GM19452 (cell line): Measurements from ENCODE around the gene RPS27L.

Source experiments
- ATAC-seq: cut with Tn5 transposase; IDR thresholded peaks from one replicate; pipeline ENCODE4 v1.9.1; 2021; ENCODE audit not compliant: unreplicated experiment

RPS27L gene

DNA sequence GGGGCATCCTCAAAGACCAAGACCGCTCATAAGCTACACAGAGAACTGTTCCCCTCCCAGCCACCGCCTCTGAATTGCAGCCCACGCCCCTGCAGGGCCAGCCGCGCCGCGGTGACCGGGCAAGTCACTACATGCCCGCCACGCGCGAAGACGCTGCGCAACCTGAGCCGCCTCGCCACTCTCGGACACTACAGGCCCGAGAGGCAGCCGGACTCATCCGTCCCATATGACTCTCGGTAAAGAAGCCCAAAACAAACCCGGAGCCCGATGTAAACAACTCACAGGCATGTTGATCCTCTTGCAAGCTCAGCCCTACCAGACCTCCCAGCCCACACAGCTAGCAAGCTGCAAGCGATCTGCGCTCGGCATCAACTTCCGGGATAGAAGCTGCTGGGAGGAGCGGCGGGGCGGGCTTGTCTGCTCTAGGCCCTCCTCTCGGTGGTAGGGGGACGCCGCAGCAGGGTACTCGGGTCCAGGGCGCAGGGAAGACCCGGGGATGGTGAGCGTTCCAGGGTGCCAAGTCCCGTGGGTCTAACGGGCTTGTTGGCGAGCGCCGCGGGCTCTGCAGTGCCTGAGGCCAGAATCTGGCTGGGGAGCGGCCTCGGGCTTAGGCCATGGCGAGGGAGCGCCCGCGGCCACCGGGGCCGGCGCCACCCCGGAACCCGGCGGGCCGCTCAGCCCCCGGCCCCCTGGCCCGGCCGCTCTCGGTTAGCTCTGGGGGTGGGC lies at the start of gene RPS27L:
TSS of gene RPS27L (minus strand) at position 360 of the 726 bp plus-strand sequence. CDS start at position 288, 72 bp downstream.
- ATAC-seq, result peak; percentile 86

DNA sequence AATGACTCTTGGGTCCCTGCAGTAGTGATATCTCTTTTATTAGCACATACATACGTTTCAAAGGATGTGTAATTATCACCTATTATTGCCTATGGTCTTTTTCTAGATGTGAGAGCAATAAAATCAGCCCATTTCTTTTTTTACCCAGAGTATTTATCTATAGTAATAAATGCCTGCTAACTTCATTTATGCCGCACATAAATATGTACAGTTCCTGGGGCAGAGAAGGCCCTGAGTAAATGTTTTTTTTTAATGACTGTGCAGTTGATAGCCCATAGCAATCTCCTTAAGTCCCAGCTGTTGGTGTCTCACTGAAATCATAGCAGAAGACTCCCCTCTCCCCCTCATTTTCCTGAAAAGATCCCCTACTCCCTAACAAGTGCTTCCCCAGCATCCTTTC lies 48.8 kb upstream of the RPS27L start:
- ATAC-seq, result no peak

DNA sequence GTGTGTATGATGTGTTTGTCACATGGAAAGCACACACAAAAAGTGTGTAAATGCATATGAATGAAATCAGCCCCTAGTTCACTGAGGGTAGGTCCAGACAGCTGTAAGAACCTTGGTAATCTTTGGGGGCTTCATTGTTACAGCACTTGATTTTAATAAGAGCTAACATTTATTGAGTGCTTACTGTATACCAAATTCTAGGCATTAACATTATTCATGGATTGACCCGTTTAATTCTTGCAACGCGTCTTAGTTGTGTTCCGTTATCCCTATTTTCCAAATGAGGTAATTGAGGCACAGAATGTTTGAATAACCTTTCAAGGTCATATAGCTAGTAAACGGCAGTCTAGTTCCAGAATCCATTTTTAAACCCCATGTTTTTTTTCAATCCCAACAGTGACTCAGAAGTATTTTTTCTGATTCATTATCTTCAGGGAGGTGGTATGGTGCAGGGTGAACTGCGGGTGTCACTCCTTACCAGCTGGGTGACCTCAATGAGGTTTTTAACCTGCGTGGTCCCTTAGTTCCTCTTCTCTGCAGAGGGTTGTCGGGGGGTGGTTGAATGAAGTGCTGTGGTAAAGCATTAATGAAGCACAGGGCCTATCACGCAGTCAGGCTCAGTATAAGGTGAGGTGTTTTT lies 46.3 kb upstream of the RPS27L start:
- no peak for ATAC-seq

DNA sequence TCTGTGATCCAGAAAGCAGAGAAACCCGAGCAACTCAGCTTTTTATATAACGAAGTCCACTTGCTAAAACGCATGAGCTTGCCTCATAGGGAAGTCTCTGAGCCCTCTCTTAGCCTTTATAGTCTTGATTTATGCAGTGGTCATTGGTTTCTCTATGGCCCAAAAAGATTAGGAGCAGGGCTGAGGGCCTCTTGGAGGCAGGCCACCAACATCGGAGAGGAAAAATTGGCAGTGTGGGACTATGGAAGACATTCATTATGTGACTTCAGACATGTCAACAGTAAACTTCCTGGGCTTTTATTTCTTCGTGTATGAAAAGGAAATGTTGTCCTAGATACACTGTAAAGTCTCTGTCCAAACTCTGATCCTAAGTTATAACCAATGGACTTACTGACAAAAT lies 45.6 kb upstream of the RPS27L start:
- ATAC-seq, result no peak

DNA sequence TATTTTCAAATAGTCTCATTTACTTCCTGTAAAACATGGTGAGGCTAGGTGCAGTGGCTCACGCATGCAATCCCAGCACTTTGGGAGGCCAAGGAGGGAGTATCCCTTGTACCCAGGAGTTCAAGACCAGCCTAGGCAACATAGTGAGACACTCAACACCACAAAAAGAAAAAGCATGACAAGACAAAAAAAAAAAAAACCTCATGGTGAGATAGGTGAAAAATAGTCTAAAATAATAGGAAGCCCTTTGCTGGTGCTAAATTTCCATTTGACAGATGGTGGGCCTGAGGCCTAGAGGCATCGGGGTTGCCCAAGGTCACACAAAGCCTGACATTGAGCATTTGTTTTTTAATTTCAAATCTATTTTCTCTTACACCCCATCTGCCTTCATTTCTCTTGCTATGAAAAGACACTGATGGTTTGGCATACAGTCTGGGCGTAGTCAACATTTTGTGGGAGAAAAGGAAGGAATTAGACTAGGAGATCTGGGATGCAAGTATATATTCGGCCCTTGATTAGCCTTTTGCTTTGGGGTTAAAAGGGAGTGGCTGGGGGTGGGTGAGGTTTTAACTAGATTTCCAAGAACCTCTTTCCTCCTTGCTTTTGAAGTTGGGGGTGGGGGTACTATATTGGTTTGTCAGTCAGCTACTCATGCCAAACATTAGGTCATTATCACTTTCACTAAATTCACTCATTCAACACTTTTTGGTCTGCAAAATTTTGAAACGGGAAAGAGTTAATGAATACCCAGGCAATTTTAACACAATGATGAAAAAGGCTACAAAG lies 43.4 kb upstream of the RPS27L start:
- no peak for ATAC-seq

DNA sequence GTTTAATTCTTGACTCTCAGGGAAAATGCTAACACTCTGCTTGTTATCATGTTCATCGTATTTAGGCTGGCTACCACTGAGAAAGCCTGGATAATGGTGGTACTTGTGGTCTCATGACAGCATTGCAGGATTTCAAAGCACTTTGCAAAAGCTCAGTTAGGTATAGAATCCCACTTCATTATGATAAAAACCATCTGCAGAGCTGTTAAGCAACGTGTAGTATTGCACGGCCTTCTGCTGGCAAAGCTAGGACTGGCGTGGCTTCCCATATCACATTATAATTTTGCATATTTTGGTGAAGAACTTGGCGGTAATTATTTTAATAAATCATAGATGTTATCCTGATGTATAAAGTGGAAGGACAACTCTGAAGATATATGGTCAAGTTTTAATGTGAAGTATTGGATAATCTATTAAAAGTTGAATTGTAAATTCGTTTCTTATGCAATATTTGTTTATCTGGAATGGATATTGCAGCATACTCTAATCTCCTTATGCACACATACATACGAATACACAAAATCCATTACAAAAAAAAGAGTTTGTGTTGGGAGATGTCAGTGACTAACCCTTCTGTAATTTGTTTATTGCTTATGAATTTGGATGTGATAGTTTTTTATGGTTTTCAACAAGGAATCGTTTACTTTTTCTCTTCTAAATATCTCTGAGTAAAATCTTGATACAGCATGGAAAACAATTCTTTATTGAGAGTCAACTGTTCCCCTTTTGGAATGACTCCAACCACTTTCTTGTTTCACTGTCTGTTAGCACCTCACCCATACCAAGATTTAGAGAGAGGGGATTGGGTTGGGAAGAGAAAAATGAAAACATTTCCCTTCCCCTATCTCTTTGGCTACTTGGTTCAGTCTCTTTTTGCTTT lies 41.3 kb upstream of the RPS27L start:
- ATAC-seq, result no peak

DNA sequence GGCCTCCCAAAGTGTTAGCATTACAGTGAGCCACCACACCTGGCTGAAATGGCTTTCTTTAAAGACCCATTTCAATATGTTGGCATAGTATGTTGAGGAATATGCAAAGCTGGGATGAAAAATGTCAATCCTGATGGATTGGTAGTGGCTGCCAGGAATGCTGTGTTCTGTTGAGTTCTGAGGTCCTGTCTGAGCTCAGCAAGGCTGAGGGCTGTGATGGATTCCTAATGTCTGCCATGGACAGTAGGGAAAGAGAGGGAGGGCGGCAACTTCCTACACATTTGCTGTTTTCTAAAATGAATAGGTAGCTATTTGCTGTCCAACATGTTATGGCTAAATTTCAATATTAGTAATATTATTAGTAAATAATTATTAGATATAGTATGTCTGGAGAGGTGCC lies 40.3 kb upstream of the RPS27L start:
- no peak for ATAC-seq

DNA sequence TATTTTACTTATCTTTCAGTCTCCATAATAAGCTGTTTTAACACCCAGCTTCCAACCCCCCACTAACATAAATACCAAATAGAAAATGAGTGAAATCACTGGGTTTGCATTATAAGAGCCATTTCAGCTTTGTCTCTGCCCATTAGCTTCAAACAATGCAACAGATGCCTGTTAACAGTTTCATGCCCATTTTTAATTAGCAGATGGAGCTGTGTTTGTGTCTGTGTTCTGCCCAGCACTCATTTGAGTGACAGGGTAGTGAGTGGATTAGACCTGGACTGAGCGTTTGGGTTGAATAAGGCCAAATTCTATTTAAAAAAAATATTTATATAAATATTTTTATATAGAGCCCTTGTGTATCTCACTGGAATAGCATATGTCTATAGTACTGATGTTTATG lies 39.6 kb upstream of the RPS27L start:
- ATAC-seq, result no peak

DNA sequence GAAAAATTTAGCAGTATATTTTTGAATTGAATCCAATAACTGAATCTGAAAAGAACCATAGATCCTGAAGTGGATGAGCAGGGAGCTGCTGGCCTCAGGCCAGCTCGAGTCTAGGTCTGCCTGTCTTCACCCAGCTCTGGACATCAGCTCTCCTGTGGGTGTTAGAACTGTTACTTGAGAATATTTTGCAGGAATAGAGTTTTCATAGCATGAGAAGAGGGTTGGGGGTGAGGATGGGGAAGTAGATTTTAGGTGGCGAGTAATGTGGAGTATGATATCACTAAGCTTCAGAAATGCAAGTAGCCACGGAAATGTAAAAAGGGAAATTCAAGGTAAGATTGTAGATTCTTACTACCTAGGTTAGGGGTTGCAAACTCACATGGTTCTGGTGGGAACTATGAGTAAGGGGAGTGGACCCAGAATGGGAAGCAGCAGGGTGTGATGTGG lies 38.3 kb upstream of the RPS27L start:
- ATAC-seq, result no peak

DNA sequence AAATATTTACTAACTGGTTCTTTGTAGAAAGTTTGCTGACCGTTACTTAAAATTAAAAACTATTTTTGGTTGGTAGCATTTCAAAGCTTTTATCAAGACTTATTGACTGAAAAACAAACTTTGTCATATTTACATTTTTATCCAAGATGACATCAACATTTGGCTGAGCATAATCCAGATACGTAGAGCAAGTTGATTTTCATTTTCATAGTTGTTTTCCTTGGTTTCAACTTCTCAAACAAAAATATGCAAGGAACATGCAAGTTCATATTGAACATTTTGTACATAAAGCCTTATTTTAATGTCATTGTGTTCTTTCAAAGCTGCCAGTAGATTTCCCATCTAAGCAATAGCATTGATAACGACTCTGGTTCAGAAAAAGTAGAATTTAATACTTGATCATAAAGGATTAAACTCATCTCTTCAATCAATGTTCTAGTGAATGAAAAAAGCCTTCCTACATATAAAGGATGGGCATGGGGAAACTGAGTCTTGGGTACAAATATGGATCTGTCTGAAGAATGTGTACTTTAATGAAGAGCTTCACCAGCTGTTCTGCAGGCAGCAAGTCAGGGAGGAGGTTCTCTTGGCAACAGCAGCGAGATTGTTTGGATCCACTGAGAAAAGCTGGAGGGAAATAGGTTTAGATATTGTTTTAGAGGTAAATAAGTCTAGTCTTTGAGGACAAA lies 37.7 kb upstream of the RPS27L start:
- no peak for ATAC-seq

DNA sequence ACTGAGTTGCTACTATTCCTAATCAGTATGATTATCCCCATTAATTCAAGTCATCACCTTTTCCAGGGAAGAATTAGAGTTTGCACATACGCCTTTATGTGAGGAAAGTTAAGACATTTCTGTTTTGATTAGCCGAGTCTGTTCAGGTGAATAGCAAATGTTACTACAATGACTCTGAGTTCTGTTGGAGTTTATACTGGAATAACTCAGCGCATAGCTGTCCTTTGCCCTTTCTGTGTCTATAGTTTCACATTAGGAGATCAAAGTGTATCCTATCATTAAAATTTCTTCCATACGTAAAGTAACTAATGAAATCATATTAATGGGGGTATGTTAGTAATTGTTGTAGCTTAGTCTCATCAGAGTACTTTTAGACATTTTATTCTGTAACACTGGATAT lies 37.0 kb upstream of the RPS27L start:
- ATAC-seq, result no peak

DNA sequence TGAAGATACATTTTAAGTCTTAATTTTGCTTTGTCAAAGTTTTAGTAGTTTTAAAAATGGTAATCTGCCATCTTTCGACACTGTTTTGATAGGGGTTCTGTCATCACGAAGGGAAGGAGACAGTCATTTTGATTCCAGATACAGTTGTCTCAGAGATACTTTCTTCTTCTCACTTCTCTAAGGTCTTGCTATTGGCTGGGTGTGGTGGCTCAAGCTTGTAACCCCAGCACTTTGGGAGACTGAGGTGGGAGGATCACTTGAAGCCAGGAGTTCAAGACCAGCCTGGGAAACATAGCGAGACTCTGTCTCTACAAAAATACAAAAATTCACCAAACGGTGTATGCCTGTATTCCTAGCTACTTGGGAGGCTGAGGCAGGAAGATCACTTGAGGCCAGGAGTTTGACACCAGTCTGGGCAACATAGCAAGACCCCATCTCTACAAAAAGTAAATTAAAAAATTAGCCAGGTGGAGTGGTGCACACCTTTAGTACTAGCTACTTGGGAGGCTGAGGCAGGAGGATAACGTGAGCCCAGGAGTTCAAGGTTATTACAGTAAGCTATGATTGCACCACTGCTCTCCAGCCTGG lies 35.4 kb upstream of the RPS27L start:
- ATAC-seq, result no peak

DNA sequence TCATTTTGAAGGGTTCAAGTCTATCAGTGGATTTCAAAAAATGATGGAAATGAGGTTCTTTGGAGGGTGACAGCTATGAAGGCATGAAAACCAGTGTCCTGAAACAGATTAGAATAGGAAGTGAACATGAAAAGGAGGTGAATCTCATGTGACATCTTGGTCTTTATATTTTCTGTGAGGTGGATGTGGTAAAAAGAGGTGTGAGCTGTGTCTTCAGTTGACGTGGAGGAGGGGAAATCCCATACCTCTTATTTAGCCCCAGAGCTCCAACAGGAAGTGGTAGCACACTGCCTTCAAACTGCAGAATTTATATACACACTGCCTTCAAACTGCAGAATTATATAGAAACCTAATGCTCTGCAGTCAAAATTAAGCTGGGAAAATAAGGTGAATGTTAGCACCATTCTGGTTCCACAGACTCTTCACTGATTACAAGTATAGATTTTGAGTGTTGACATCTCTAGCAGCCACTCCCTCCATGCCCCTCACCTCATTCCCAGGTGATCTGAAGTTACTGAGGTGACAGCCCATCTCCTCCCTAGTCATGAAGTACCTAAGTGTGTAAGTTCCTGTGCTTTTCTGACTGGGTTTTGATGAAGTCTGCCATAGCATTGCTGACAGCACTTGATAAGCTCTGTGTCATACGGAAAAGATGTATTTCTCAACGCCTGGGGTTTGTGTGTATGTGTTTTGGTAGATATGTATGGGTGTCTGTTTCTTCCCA lies 34.8 kb upstream of the RPS27L start:
- ATAC-seq, result peak; percentile 46

DNA sequence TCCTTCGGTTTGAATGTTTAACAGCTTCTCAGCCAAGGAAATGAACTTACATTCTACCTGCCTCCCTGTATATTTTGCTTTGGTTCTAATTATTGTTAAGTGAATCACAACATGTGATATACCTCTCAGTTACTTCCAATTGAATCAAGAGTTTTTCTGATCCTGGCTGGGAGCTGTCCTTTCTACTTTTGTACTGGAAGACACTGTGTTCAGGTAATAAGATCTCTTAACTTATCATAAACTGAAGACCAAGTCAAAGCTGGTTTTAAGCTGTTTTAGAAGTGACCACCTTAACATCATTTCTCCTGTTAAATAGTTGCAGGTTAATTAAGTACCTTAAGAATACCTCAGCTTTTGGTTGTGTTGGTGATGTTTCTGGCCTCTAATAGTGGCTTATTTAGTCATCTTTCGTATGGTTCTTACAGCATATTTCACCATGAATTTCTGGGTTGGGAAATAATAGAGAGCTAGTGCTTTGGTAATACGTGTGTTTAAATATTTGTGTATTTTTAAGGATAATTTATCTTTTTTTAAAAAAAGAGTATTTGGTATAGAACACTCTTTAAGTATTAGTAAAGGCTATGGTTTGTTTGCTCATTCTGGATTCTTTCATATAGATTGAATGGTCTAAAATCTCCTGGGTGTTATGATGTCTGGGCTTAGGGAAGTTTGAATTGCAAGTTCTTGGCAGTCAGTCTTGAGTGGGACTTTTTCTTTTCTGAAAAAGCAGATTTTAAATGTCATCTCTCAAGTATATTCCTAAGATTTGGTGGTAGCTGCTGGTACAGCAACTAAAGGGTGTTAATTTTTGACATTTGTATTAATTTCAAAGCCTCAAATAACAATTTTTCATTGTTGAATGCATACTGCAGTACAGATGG lies 33.7 kb upstream of the RPS27L start:
- no peak for ATAC-seq

DNA sequence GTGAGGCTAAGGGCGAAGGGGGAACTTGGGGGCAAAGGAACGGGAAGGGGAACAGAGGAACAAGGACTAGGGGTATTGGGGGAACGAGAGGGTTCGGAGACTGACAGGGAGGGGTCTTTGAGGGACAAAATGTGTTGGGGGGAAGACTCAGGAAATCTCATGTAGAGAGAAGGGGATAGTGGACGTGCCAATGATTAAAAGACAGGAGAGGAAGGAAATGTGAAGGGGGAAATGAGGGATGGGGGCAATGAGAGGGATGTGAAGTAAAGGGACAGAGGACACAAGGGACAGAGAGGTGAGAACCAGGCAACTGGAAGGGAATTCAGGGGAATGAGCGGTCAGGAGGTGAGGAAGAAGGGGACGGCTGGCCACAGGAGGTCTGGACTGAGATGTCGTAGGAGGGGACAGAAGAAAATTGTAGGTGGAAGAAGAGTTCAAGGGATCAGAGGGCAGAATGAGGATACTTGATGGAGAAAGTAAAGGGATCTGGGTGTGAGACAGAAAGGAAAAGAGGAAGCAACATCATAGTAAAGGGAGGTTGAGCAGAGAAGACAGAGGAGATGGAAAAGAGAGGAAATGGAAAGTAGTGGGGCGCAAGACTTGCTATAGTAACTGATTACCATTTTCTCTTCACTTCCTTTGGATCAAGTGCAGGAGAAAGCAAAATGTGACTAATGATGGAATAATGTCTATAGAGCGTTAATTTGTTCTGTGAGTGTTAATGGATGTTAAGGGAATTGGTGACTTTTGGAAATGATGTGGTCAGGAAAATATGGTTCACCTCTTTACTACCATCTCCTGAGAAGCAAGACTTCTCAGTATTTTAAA lies 32.9 kb upstream of the RPS27L start:
- no peak for ATAC-seq

DNA sequence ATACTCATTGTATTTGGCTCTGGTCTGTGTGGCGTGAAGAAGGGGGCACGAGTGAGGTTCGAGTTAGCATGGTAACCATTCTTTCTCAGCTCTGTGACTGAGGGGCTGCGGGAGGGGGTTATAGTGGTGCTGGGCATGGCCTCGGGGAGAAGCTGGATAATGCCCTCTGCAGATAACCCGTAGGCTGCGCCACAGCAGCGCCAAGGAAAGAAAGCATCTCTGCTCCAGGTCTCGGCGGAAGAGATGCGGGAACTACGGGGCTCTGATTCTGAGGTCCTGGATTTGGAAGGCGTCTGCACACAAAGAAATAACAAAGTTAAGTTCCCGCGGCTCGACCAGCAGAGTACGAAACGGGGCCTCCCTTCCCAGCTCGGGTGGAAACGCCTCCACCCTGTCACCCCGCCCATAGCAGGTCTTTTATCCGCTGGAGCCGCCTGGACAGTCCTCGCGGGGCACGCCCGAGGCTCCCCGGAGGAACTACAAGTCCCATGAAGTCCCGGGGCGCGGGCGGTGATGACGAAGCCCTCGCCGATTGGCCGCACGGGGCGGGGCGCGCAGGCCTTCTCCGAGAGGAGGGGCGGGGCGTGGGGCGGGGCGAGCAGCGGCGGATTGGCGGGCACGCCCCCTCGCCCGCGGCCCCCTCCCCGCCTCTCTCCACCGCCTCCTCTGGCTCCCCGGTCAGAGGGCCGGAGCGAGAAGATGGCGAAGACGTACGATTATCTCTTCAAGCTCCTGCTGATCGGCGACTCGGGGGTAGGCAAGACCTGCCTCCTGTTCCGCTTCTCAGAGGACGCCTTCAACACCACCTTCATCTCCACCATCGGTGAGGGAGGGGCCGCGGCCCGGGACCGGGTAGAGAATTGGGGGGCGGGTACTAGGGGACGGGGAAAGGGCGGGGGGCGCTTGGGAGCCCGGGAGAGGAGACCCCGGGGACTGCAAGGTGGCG lies 31.9 kb upstream of the RPS27L start, which contains the start of gene RAB8B:
TSS of gene RAB8B (plus strand) at position 681 of the 946 bp plus-strand sequence. CDS start at position 700, 19 bp downstream.
- peak; percentile 67 for ATAC-seq
